ACC112 (cell line): ENCODE data around the gene STUB1.

Experiments used
- H2AFZ ChIP-seq: fragments of 200-600 bp; sonication (generic); one replicate; pipeline ENCODE4 v1.6.0; 2017; ENCODE audit warnings: antibody characterized with exemption, low read length; ENCODE audit not compliant: unreplicated experiment
- H3K27ac ChIP-seq: fragments of 200-600 bp; sonication (generic); 2 replicates; pipeline ENCODE4 v1.5.1; 2014; ENCODE audit warnings: low read depth, mild to moderate bottlenecking, antibody characterized with exemption, low read length, moderate library complexity
- H3K27me3 ChIP-seq: fragments of 200-600 bp; sonication (generic); 2 replicates; pipeline ENCODE4 v1.6.1; 2014; ENCODE audit warnings: mild to moderate bottlenecking, antibody characterized with exemption, low read length, moderate library complexity, mixed read lengths; ENCODE audit not compliant: insufficient read depth
- H3K36me3 ChIP-seq: fragments of 200-600 bp; sonication (generic); 2 replicates; pipeline ENCODE4 v1.6.1; 2016; ENCODE audit warnings: mild to moderate bottlenecking, antibody characterized with exemption, low read length, moderate library complexity, mixed read lengths; ENCODE audit not compliant: insufficient read depth
- H3K4me1 ChIP-seq: fragments of 200-600 bp; sonication (generic); one replicate; pipeline ENCODE4 v1.6.1; 2016; ENCODE audit warnings: low read length, mixed read lengths; ENCODE audit not compliant: insufficient read depth, unreplicated experiment, control insufficient read depth
- H3K4me3 ChIP-seq: fragments of 200-600 bp; sonication (generic); 2 replicates; pipeline ENCODE4 v1.5.1; 2014; ENCODE audit warnings: mild to moderate bottlenecking, low read depth, low read length
- H3K79me2 ChIP-seq: fragments of 200-600 bp; sonication (generic); one replicate; pipeline ENCODE4 v1.6.0; 2016; ENCODE audit warnings: low read length; ENCODE audit not compliant: control insufficient read depth, unreplicated experiment, insufficient read depth

Gene STUB1

GRCh38 chr16:680967-681745 lies 946 bp downstream of the STUB1 start:
- Histone ChIP-seq H3K4me3 (peak overlapping the region; percentile 92), H3K36me3 (peaks cover 25% of the 10 kb centered on the region; the same call in 1 of the 2 replicates), H3K27ac (peak overlapping the region; percentile 76), H3K27me3 (no peaks in the 10 kb centered on the region), H3K79me2 (peaks cover 42% of the 10 kb centered on the region), H3K4me1 (peaks cover 24% of the 10 kb centered on the region), H2AFZ (peak overlapping the region; percentile 29)

- H3K4me3 ChIP-seq = peak overlapping the region; percentile 92
- peaks cover 25% of the 10 kb centered on the region; the same call in 1 of the 2 replicates for H3K36me3 ChIP-seq
- H3K4me1 ChIP-seq = peaks cover 24% of the 10 kb centered on the region
- no peaks in the 10 kb centered on the region for H3K27me3 ChIP-seq
- peaks cover 42% of the 10 kb centered on the region for H3K79me2 ChIP-seq
- no peak overlapping the region for H2AFZ ChIP-seq
- no peak overlapping the region for H3K27ac ChIP-seq
Observed at GRCh38 chr16:681746-682427, 1.7 kb downstream of the STUB1 start.

- Histone ChIP-seq H3K27me3 (no peaks in the 10 kb centered on the region), H3K27ac (no peak overlapping the region), H3K36me3 (peaks cover 25% of the 10 kb centered on the region; the same call in 1 of the 2 replicates), H3K4me3 (peak overlapping the region; percentile 92), H2AFZ (no peak overlapping the region), H3K4me1 (peaks cover 24% of the 10 kb centered on the region), H3K79me2 (peaks cover 43% of the 10 kb centered on the region)
Observed at GRCh38 chr16:682493-683395, 2.5 kb downstream of the STUB1 start.

GRCh38 chr16:683396-684070 lies 3.3 kb downstream of the STUB1 start:
- peaks cover 25% of the 10 kb centered on the region; the same call in 1 of the 2 replicates for H3K36me3 ChIP-seq

GRCh38 chr16:684071-684794 lies 4.0 kb downstream of the STUB1 start, which contains the start of gene JMJD8:
Gene JMJD8 (minus strand): TSS chr16:684334. CDS start chr16:684319, 15 bp downstream.
- Histone ChIP-seq H3K27ac (peak within 1 kb of the TSS; percentile 58), H3K4me3 (peak within 1 kb of the TSS; percentile 92), H3K36me3 (peaks cover 25% of the 10 kb centered on the region; the same call in 1 of the 2 replicates), H3K79me2 (peaks cover 49% of the 10 kb centered on the region), H3K4me1 (peaks cover 24% of the 10 kb centered on the region), H3K27me3 (no peaks in the 10 kb centered on the region), H2AFZ (peak within 1 kb of the TSS; percentile 25)

More at GRCh38 chr16:683396-684070, 3.3 kb downstream of the STUB1 start:
- H3K27me3 ChIP-seq = no peaks in the 10 kb centered on the region
- H3K79me2 ChIP-seq = peaks cover 43% of the 10 kb centered on the region
- H3K4me3 ChIP-seq = peak overlapping the region; percentile 92
- H3K4me1 ChIP-seq = peaks cover 24% of the 10 kb centered on the region
- H3K27ac ChIP-seq = peak overlapping the region; percentile 58
- H2AFZ ChIP-seq = no peak overlapping the region

- no peaks in the 10 kb centered on the region for H3K27me3 ChIP-seq
- H2AFZ ChIP-seq = no peak overlapping the region
- peaks cover 53% of the 10 kb centered on the region for H3K79me2 ChIP-seq
- peaks cover 25% of the 10 kb centered on the region; the same call in 1 of the 2 replicates for H3K36me3 ChIP-seq
- H3K4me1 ChIP-seq = peaks cover 29% of the 10 kb centered on the region
- H3K27ac ChIP-seq = no peak overlapping the region
- no peak overlapping the region for H3K4me3 ChIP-seq
Observed at GRCh38 chr16:684961-685696, 4.9 kb downstream of the STUB1 start.

- H3K4me3 ChIP-seq = no peak overlapping the region
- no peaks in the 10 kb centered on the region for H3K27me3 ChIP-seq
- H2AFZ ChIP-seq = no peak overlapping the region
- H3K27ac ChIP-seq = no peak overlapping the region
- H3K36me3 ChIP-seq = peaks cover 25% of the 10 kb centered on the region; the same call in 1 of the 2 replicates
- peaks cover 47% of the 10 kb centered on the region for H3K79me2 ChIP-seq
- H3K4me1 ChIP-seq = peaks cover 29% of the 10 kb centered on the region
Observed at GRCh38 chr16:685967-686366, 5.8 kb downstream of the STUB1 start.

- H3K27ac ChIP-seq = no peak overlapping the region
Observed at GRCh38 chr16:686459-687260, 6.5 kb downstream of the STUB1 start.

More at GRCh38 chr16:686459-687260, 6.5 kb downstream of the STUB1 start:
- peaks cover 24% of the 10 kb centered on the region; the same call in 1 of the 2 replicates for H3K36me3 ChIP-seq
- H2AFZ ChIP-seq = no peak overlapping the region
- H3K4me3 ChIP-seq = no peak overlapping the region
- peaks cover 40% of the 10 kb centered on the region for H3K79me2 ChIP-seq
- peaks cover 23% of the 10 kb centered on the region for H3K4me1 ChIP-seq
- H3K27me3 ChIP-seq = no peaks in the 10 kb centered on the region
